T follicular helper cell (primary cell): ENCODE results near the gene PHF21B.

Experiments
- DNase-seq: peaks from one replicate; pipeline ENCODE4 v3.0.0-alpha.2; 2020; ENCODE audit warnings: low read depth

Gene PHF21B

GRCh38 chr22:44892803-44893730 lies 116.7 kb downstream of the PHF21B start:
- DNase-seq = no peak

- DNase-seq = no peak
These were observed 117.6 kb downstream of the PHF21B start for GRCh38 chr22:44892243-44892642.

- DNase-seq = no peak
These were observed 118.0 kb downstream of the PHF21B start for GRCh38 chr22:44891791-44892190.

- DNase-seq = no peak
These were observed 118.5 kb downstream of the PHF21B start for GRCh38 chr22:44891293-44891747.

- DNase-seq = no peak
These were observed 119.2 kb downstream of the PHF21B start for GRCh38 chr22:44890416-44891292.

GRCh38 chr22:44889255-44889878 lies 120.4 kb downstream of the PHF21B start:
- no peak for DNase-seq

GRCh38 chr22:44888491-44889254 lies 121.1 kb downstream of the PHF21B start:
- no peak for DNase-seq

- DNase-seq = no peak
These were observed 121.9 kb downstream of the PHF21B start for GRCh38 chr22:44887941-44888366.

GRCh38 chr22:44885806-44886360 lies 123.9 kb downstream of the PHF21B start:
- DNase-seq = no peak

GRCh38 chr22:44884968-44885805 lies 124.6 kb downstream of the PHF21B start:
- DNase-seq = no peak

- DNase-seq = no peak
These were observed 125.2 kb downstream of the PHF21B start for GRCh38 chr22:44884562-44884961.

GRCh38 chr22:44883011-44883421 lies 126.8 kb downstream of the PHF21B start:
- DNase-seq = no peak

GRCh38 chr22:44882226-44882905 lies 127.4 kb downstream of the PHF21B start:
- no peak for DNase-seq

GRCh38 chr22:44881624-44882023 lies 128.2 kb downstream of the PHF21B start:
- DNase-seq = no peak

GRCh38 chr22:44880610-44881290 lies 129.1 kb downstream of the PHF21B start:
- DNase-seq = no peak

- DNase-seq = no peak
These were observed 130.5 kb downstream of the PHF21B start for GRCh38 chr22:44879301-44879680.

GRCh38 chr22:44878483-44879300 lies 131.1 kb downstream of the PHF21B start:
- DNase-seq = no peak

- no peak for DNase-seq
These were observed 132.9 kb downstream of the PHF21B start for GRCh38 chr22:44876921-44877320.
